IPS DF 4.7 (cell line): ENCODE data around the gene GLIPR2.
"Not testable (repeated sequence)": the region's sequence is repeated elsewhere in the genome, so short reads cannot be mapped to it uniquely, and the experiment has no call there.

Source experiments
- DNase-seq: peaks from one replicate; pipeline ENCODE4 v3.0.0-alpha.2; 2013; ENCODE audit warnings: low spot score; ENCODE audit errors: extremely low read depth

Gene GLIPR2

DNA sequence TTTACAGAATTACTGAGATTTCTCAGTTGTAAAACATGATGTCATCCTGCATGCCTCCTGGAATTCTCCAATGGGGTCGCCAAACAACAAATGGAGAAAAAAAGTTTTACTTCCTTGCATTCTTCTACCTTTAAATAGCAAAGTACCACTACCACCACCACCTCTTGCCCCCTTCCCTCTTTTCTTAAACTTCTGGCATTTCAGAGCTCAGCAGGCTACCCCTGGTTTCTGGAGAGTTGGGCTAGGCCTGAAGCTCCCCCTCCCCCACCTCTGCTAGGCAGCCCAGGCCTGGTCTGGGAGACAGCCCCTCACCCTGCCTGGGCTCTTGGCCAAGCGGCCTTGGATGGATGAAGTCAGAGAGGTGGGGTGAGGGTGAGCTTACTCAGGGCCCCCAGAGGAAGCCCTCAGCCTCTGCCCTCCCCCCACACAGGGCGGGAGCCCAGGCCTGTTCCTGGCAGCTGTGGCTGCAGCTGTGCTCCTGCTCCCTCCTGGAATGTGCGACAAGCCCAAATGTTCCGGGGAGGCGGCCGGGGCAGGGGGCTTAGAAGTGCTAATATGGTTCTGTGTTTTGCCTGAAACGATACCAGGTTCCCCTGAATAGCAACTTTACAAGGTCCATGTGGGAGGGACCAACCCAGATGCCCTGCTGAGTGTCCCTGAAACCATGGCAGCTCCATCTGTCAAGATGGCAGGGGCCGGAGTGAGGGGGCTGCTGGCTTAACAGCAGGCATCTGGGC, 26.7 kb downstream of the GLIPR2 start:
- DNase-seq, result peak; percentile 81

DNA sequence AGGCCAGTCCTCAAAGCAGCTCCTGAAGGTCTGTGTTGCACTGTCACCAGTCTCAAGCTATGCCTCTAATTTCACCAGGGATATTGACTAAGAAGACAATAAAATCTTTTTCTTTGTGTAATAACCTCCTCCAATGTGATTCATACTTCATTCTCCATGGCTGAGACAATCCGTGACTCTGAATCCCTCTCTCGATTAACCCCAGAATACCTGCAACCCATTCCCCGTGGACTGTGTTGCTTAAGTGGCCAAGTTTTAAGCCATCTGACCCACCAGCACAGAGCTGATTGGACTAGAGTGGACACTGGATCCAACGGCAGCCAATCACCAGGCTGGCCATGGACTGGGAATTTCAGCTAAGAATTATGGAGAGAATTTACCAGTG, 27.2 kb downstream of the GLIPR2 start:
- DNase-seq, result no peak

DNA sequence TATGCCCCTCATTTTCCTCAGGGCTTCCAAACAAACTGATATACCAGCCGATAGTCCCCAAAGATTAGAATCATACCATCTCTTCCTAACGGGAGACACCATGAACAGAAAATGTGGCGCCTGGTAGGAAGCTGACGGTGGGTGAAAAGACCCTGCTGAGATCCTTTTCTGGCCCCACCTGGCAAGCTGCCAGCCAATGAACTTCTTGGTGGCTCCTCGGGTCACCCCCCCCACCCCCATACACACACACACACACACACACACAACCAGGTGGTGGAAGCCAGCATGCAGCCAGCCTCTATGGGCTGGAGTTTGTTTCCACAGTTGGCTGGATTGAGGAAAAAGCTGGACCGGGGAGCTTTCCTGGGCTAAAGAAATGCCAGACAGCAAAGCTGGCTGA, 27.8 kb downstream of the GLIPR2 start:
- no peak for DNase-seq

DNA sequence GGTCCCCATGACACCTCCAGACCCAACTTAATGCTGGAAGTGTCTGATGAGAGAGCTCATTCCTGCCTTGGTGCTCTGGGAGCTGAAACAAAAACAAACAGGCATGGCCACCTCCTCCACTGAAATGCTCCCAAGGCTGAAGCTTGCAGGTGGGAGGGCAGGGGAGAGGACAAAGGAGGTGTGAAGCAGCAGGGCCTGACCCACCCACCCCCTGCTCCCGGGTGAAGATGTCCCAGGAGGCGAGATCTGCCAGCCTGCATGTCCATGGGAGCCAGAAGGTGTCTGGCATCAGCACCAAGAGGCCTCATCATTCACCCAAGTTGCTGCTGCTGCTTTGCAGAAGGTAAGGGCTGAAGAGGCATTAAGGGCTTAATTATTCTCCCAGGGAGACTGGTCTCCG, 28.5 kb downstream of the GLIPR2 start:
- DNase-seq, result no peak

DNA sequence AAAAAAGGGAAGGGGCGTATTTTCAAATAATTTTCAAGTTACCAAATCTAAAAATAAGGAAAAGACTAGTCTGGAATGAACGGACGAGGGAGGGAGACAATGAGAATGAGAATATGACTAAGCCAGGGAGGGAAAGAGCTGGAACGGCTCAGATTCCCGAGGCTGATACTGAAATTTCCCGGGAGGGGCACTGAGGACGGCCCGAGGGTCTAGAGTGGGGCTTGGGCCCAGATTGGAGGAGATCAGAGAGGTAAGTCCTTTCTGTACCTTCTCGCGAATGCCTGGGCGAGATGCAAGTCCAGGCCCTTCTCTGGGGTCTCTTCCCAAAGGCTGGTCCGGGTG, 29.3 kb downstream of the GLIPR2 start:
- DNase-seq, result no peak

DNA sequence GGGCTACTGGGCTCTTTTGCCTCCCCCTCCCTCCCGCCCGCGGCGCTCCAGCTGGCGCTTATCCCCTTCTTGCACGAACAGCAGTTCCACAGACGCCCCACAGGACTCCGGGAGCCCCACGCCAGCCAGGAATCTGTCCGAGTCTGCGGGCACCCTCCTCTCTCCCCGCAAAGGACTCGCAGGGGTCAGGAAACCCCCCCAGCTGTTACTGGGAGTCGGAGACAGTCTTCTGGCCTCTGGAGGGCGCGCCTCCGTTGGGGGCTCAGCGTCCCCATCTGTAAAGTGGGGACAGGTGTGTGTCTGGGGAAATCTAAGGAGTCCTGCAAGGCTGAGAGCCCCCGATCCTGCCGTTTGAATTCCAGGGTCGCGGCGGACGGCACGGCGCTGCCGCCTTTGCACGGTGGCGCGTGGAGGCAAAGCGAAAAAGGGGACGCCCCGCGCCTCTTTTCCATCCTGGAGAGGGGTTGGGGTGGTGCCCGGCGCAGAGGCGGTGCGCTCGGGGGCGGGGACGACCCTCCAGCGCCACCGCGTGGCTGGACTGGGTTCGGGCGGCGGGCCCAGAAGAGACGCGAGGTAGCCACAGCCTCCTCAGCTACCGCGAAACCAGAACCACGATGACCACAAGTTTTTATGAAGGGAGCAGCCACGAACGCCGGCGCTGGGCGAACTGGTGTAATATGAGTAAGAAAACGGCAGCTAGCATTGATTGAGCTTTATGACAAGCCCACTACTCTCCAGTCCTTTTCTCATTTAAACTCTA, 29.8 kb downstream of the GLIPR2 start:
- no peak for DNase-seq

DNA sequence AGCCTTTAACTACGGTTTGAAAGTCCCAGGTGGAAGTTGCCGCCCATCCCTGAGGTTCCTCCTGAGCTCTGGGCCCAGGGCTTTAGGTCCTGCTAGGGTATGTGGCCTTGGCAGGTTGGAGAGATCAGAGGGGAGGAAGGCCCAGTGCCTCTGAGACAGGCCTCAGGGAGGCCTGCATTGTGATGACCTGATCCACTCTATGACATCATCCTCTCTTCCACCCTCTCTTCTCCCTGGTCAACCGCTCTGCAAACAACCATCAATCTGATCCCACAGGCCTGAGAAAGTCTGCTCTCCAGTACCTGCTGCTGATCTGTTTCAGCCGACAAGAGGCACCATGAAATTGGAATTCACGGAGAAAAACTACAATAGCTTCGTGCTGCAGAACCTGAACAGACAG, 32.6 kb downstream of the GLIPR2 start, which contains the start of gene CCIN:
TSS of gene CCIN (plus strand) at position 223 of the 400 bp plus-strand sequence. CDS start at position 338, 115 bp downstream.
- no peak for DNase-seq

DNA sequence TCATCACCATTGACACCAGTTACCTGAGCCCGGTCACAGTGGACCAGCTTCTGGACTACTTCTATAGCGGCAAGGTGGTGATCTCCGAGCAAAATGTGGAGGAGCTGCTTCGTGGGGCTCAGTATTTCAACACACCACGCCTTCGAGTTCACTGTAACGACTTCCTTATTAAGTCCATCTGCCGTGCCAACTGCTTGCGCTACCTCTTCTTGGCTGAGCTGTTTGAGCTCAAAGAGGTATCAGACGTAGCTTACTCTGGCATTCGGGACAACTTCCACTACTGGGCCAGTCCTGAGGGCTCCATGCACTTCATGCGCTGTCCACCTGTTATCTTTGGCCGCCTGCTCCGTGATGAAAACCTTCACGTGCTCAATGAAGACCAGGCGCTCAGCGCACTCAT, 33.2 kb downstream of the GLIPR2 start:
- DNase-seq, result no peak

DNA sequence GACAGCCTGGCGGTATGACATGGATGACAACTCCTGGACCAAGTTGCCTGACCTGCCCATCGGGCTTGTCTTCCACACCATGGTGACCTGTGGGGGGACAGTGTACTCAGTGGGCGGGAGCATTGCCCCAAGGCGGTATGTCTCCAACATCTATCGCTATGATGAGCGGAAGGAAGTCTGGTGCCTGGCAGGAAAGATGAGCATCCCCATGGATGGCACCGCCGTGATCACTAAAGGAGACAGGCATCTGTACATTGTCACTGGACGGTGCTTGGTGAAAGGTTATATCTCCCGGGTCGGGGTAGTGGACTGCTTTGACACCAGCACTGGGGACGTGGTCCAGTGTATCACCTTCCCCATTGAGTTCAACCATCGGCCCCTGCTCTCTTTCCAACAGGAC, 34.0 kb downstream of the GLIPR2 start:
- DNase-seq, result no peak

DNA sequence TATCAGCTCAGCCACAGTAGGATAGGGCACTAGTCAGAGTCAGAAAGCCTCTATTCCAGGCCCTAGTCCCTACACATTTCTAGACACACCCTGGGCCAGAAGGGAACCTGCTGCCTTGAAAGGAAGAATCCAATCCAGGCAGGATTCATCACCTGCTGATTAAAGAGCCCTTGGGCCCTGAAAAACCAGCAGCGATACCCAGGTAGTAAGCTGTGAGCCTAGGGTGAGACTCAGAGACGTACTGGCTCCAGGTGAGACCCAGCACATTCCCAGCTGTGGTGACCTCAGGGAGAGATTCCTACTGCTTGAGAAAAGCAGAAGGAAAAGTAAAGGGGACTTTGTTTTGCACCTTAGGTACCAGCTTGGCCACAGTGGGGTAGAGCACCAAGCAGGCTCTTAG, 37.3 kb downstream of the GLIPR2 start:
- DNase-seq, result no peak

DNA sequence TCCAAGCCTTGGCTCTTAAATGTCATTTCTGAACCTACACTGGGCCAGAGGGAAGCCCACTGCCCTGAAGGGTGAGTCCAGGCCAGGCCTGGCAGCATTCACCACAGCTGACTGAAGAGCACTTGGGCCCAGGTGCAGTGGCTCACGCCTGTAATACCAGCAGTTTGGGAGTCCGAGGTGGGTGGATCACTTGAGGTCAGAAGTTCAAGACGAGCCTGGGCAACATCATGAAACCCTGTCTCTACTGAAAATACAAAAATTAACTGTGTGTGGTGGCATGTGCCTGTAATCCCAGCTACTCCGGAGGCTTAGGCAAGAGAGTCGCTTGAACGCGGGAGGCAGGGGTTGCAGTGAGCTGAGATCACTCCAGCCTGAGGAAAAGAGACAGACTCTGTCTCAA, 37.7 kb downstream of the GLIPR2 start:
- DNase-seq, result no peak

DNA sequence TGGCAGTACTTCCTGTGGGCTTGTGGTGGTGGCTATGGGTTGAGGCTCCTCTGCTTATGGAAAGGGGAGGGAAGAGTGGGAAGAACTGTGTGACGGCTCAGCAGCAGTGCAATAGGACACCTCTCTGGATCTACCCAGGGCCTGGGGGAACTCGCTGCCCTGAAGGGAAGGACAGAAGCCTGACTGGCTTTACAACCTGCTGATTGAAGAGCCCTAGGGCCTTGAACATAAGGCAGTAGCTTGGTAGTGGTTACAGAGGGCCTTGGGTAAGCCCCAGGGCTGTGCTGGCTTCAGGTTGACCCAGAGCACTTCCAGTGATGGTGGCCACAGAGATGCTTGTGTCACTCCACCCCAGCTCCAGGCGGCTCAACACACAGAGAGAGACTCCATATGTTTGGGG, 38.2 kb downstream of the GLIPR2 start:
- DNase-seq, result no peak

DNA sequence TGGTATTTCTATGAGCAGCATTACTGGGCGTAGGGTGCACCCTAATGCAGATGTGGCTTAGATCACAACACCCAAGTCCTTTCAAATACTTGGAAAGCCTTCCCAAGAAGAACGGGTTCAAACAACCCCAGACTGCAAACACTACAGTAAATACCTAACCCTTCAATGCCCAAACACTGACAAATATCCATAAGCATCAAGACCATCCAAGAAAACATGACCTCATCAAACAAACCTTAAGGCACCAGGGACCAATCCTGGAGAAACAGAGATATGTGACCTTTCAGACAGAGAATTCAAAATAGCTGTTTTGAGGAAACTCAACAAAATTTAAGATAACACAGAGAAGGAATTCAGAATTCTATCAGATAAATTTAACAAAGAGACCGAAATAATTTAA, 38.7 kb downstream of the GLIPR2 start:
- DNase-seq, result not testable (repeated sequence)

DNA sequence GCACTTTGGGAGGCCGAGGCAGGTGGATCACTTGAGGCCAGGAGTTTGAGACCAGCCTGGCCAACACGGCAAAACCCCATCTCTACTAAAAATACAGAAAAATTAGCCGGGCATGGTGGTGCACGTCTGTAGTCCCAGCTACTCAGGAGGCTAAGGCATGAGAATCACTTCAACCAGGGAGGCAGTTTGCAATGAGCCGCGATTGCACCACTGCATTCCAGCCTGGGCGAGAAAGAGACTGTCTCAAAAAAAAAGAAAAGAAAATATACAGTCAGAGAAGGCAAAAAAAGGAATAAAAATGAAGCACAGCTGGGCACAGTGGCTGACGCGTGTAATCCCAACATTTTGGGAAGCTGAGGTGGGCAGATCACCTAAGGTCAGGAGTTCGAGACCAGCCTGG, 40.0 kb downstream of the GLIPR2 start:
- not testable (repeated sequence) for DNase-seq

DNA sequence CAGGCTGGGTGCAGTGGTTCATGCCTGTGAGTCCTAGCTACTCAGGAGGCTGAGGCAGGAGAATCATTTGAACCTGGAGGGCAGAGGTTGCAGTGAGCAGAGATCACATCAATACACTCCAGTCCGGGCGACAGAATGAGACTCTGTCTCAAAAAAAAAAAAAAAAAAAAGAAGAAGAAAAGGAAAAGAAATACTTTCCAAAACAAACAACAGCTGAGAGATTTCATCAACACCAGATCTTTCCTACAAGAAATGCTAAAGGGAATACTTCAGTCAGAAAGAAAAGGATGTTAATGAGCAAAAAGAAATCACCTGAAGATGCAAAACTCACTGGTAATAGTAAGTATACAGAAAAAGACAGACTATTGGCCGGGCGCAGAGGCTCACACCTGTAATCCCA, 41.0 kb downstream of the GLIPR2 start:
- DNase-seq, result no peak

DNA sequence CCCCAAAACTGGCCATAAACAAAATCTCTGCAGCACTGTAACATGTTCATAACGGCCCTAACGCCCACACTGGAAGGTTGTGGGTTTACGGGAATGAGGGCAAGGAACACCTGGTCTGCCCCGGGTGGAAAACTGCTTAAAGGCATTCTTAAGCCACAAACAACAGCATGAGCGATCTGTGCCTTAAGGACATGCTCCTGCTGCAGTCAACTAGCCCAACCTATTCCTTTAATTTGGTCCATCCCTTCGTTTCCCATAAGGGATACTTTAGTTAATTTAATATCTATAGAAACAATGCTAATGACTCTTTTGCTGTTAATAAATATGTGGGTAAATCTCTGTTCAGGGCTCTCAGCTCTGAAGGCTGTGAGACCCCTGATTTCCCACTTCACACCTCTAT, 43.7 kb downstream of the GLIPR2 start:
- not testable (repeated sequence) for DNase-seq

DNA sequence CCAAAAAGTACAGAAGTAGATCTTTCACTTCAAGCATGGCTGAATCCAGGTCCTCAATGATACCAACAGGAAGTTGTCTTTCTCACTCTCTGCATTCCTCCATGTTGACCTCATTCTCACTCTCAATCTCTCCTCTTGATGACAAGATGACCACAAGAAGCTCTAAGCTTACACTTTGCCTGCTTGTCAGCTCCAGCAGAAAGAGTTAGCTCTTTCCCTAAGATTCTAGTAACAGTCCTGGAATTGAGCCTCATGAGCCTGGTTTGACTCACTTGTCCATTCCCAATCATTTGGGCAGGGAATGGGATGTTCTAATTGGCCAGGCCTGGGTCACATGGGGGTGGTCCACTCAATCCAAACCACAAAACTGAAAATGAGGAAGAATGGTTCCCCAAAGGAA, 50.9 kb downstream of the GLIPR2 start:
- DNase-seq, result no peak

DNA sequence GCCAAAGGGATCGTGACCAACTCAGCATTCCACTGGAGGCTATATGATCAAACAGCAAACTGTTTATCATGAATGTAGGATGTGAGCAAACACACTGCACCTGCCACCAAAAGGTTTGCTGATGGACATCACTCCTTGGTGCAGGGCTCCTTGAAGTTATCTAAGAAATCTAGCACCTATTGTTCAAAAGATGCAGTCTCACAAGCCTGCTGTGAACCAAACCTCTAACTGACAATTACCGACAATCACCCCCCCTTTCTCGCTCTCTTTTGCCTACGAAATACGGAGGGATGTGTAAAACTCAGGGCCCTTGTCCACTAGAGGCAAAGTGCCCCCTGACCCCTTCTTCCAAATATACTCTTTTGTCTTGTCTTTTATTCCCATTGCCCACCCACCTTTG, 51.7 kb downstream of the GLIPR2 start:
- DNase-seq, result no peak

DNA sequence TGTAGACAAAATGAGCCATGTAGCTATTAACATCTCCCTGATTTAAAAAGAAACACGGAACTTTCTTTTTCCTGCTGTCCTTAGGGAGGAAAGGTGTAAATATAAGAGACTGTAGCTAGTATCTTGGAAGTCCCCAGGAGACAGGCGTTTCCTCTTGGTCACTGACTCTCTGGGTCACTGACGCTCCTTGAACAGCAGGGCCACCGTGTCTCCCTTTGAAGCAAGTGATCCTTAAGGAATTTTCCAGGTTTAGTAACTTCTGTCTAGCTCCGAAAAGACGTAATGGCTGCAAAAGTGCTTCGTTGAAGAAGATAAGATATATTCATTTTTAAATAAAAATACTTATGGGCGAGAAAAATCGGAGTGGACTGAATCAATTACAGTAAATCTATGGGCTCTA, 53.4 kb downstream of the GLIPR2 start:
- DNase-seq, result no peak

DNA sequence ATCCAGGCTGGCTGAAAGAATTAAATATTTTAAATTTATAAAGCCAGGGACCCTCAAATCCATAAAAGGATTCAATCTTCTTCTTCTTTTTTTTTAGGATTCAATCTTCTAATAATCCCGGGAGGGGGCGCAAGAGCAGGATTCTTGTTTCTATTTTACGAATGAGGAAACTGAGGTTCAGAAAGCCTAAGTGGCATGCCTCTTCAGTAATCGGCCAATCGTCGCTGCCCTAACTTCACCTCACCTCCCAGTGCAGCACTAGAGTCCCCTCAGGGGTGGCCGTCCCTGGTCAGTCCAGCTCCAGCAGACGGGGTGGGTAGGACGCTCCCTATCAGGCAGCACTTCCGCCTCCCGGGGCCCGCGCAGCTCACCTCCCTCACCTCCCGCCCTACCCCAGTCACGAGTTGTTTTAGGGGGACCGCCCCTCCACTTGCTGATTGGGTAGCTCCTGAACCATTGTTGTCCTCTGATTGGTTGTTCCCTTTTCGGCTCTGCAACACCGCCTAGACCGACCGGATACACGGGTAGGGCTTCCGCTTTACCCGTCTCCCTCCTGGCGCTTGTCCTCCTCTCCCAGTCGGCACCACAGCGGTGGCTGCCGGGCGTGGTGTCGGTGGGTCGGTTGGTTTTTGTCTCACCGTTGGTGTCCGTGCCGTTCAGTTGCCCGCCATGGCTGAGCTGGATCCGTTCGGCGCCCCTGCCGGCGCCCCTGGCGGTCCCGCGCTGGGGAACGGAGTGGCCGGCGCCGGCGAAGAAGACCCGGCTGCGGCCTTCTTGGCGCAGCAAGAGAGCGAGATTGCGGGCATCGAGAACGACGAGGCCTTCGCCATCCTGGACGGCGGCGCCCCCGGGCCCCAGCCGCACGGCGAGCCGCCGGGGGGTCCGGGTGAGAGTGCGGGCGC, 54.1 kb downstream of the GLIPR2 start, which contains the start of gene CLTA:
TSS of gene CLTA (plus strand) at position 534 of the 902 bp plus-strand sequence. CDS start at position 670, 136 bp downstream.
- DNase-seq, result peak; percentile 99

DNA sequence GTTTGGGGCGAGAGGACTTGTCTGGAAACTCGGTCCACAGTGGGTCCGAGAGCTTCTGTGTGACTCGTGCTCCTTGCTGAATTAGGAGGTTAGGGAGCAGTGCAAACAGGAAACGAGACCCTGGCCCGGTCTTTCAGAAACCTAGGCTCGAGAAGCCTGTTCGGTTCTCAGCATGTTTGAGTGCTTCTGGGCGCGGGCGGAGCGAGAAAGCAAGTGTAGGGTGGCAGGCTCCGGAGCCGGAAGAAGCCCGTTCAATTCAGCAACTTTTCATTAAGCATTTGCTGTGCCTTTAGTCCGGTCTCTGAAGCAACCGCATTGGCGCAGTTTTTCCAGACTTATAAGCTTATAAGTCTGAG, 54.7 kb downstream of the GLIPR2 start:
- DNase-seq, result no peak

DNA sequence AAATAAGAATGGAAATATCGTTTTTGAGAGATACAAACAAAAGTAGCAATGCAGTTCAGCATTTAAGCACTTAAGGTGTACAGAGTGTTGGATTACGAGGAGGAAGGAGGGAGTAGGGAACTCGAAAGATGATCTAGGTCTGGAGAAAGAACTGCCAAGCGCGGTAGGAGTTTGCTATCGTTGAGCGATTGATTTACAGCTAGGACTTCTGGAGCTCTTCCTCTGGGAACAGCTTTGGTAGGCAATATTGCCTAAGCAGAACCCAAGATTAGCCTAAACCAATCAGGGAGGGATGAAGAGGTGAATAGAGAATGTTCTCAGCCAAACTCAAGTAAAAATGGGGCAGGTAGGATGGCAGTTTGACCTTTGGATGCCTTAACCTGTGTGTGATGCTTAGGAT, 55.2 kb downstream of the GLIPR2 start:
- DNase-seq, result no peak
